Activated naive CD4-positive, alpha-beta T cell treated with anti-CD3 and anti-CD28 coated beads for 36 hours (primary cell): ENCODE data around the gene TXNRD1. TPM values are rescaled to one million over a fixed set of nuclear protein-coding genes. Genes with fewer than 3 reads are reported as not detected.

Source experiments
- CTCF ChIA-PET: fragments of 350-600 bp; sonication (Branson Sonifier 250); formaldehyde crosslinking; loops from one replicate; lab custom pipeline; 2021; ENCODE audit warnings: antibody characterized with exemption; lab: Charles Lee
- DNase-seq: peaks from one replicate; pipeline ENCODE4 v3.0.0-alpha.2; 2020
- H3K27ac Mint-ChIP-seq: one replicate; pipeline ENCODE4 v1.8.0; 2021; ENCODE audit warnings: mild to moderate bottlenecking, mixed read lengths
- H3K27me3 Mint-ChIP-seq: one replicate; pipeline ENCODE4 v1.8.0; 2021; ENCODE audit warnings: low read depth, mixed read lengths
- H3K36me3 Mint-ChIP-seq: one replicate; pipeline ENCODE4 v1.8.0; 2021; ENCODE audit warnings: low read depth, mixed read lengths
- H3K4me1 Mint-ChIP-seq: one replicate; pipeline ENCODE4 v1.8.0; 2021; ENCODE audit warnings: low read depth, mixed read lengths
- H3K4me3 Mint-ChIP-seq: one replicate; pipeline ENCODE4 v1.8.0; 2021; ENCODE audit warnings: mild to moderate bottlenecking, moderate library complexity, mixed read lengths
- H3K9me3 Mint-ChIP-seq: one replicate; pipeline ENCODE4 v1.8.0; 2021; ENCODE audit warnings: mixed read lengths
- intact Hi-C: fragments of 100-400 bp; cut with micrococcal nuclease; formaldehyde crosslinking; loops from one replicate; pipeline ENCODE4 v1.15.1; 2023
- total RNA-seq, 2 experiments: library from RNA; stranded (reverse); gene quantifications; one replicate each; pipeline ENCODE4 v1.2.3, GENCODE V29; 2021

Gene TXNRD1
- total RNA-seq, 2 experiments from 2014 or later: 86.0 to 86.9 TPM

- Mint-ChIP-seq H3K4me3 (no peak overlapping the region), H3K27me3 (no peaks in the 10 kb centered on the region), H3K4me1 (peaks cover 7% of the 10 kb centered on the region), H3K9me3 (no peaks in the 10 kb centered on the region), H3K27ac (no peak overlapping the region), H3K36me3 (no peaks in the 10 kb centered on the region)
- CTCF ChIA-PET: interaction anchor here (0.6 kb wide), 2 partner anchors 39 to 149 kb away, joined by 3 to 4 read pairs; no protein-coding TSS in a partner anchor
- intact Hi-C loops: no loop called here
- no peak for DNase-seq
Observed at GRCh38 chr12:104180374-104180773, 35.2 kb upstream of the TXNRD1 start.

GRCh38 chr12:104181313-104181712 is 34.3 kb upstream of the TXNRD1 start:
- no peaks in the 10 kb centered on the region for H3K36me3 Mint-ChIP-seq
- no peaks in the 10 kb centered on the region for H3K27me3 Mint-ChIP-seq
- H3K4me3 Mint-ChIP-seq: no peak overlapping the region
- CTCF ChIA-PET: no interaction called here
- no peak overlapping the region for H3K27ac Mint-ChIP-seq
- no peak for DNase-seq
- intact Hi-C loops: no loop called here
- no peaks in the 10 kb centered on the region for H3K9me3 Mint-ChIP-seq
- peaks cover 7% of the 10 kb centered on the region for H3K4me1 Mint-ChIP-seq

GRCh38 chr12:104182144-104182543 is 33.4 kb upstream of the TXNRD1 start:
- Mint-ChIP-seq H3K4me3 (no peak overlapping the region), H3K36me3 (no peaks in the 10 kb centered on the region), H3K9me3 (no peaks in the 10 kb centered on the region), H3K27ac (no peak overlapping the region), H3K4me1 (peaks cover 7% of the 10 kb centered on the region), H3K27me3 (no peaks in the 10 kb centered on the region)
- DNase-seq: no peak
- CTCF ChIA-PET: no interaction called here
- intact Hi-C loops: no loop called here

GRCh38 chr12:104182621-104183378 is 32.8 kb upstream of the TXNRD1 start:
- H3K27me3 Mint-ChIP-seq: no peaks in the 10 kb centered on the region
- DNase-seq: no peak
- intact Hi-C loops: no loop called here
- peaks cover under 1% of the 10 kb centered on the region for H3K4me1 Mint-ChIP-seq
- no peaks in the 10 kb centered on the region for H3K36me3 Mint-ChIP-seq
- H3K27ac Mint-ChIP-seq: no peak overlapping the region
- CTCF ChIA-PET: no interaction called here
- no peak overlapping the region for H3K4me3 Mint-ChIP-seq
- no peaks in the 10 kb centered on the region for H3K9me3 Mint-ChIP-seq

GRCh38 chr12:104183443-104183842 is 32.1 kb upstream of the TXNRD1 start:
- H3K27ac Mint-ChIP-seq: no peak overlapping the region
- H3K4me3 Mint-ChIP-seq: no peak overlapping the region
- CTCF ChIA-PET: no interaction called here
- intact Hi-C loops: no loop called here
- no peaks in the 10 kb centered on the region for H3K4me1 Mint-ChIP-seq
- no peak for DNase-seq
- H3K36me3 Mint-ChIP-seq: no peaks in the 10 kb centered on the region
- H3K9me3 Mint-ChIP-seq: no peaks in the 10 kb centered on the region
- H3K27me3 Mint-ChIP-seq: no peaks in the 10 kb centered on the region

DNA sequence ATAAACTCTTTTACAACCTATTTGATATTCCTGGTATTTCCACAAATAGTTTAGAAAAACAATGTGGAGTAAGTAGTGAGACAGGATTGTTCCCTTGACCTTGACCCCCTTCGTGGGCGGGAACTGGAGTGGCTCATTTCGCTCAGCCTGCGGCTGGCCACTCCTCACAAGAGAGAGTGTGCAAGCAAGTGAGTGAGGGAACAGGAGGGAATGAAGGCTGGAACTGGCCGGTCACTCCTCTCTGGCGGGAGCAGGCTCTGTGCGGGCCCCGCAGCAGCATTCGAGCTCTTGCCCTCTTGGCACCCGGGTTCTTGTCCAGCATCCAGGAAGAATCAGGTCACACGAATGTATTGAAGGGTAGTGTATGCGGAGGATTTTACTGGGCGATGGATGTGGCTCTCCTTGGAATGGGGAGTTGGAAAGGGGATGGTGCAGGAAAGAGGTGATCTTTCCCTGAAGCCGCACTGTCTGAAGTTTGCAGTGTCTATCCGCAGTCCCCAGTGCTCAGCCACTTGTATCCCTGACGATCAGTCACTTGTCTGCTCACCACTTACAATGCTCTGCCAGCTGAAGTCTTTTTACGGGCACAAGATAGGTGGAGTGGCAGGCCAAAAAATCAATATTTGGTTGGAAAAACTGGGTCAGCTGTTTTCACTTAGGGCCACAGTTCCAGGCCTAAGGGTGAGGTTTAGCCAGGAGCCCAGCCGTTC is 28.0 kb upstream of the TXNRD1 start:
- no peaks in the 10 kb centered on the region for H3K4me1 Mint-ChIP-seq
- H3K9me3 Mint-ChIP-seq: no peaks in the 10 kb centered on the region
- CTCF ChIA-PET: no interaction called here
- H3K27ac Mint-ChIP-seq: no peak overlapping the region
- intact Hi-C loops: no loop called here
- H3K4me3 Mint-ChIP-seq: no peak overlapping the region
- no peaks in the 10 kb centered on the region for H3K36me3 Mint-ChIP-seq
- no peak for DNase-seq
- H3K27me3 Mint-ChIP-seq: no peaks in the 10 kb centered on the region

DNA sequence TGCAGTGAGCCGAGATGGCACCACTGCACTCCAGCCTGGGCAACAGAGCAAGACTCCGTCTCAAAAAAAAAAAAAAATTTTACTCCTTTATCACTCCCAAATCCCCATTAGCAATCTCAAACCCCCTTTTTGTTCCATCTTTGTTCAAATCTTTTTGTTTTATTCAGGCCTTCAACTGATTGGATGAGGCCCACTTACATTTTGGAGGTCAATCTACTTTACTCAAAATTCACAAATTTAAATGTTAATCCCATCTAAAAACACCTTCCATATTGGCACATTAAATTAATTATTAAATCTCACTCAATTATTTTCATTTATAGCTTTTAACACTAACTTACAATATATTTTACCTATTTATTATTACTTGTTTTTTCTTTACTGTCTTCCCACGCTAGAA is 27.0 kb upstream of the TXNRD1 start:
- CTCF ChIA-PET: no interaction called here
- Mint-ChIP-seq H3K9me3 (no peaks in the 10 kb centered on the region), H3K27ac (no peak overlapping the region), H3K4me3 (no peak overlapping the region), H3K27me3 (no peaks in the 10 kb centered on the region), H3K4me1 (no peaks in the 10 kb centered on the region), H3K36me3 (no peaks in the 10 kb centered on the region)
- DNase-seq: no peak
- intact Hi-C loops: no loop called here

DNA sequence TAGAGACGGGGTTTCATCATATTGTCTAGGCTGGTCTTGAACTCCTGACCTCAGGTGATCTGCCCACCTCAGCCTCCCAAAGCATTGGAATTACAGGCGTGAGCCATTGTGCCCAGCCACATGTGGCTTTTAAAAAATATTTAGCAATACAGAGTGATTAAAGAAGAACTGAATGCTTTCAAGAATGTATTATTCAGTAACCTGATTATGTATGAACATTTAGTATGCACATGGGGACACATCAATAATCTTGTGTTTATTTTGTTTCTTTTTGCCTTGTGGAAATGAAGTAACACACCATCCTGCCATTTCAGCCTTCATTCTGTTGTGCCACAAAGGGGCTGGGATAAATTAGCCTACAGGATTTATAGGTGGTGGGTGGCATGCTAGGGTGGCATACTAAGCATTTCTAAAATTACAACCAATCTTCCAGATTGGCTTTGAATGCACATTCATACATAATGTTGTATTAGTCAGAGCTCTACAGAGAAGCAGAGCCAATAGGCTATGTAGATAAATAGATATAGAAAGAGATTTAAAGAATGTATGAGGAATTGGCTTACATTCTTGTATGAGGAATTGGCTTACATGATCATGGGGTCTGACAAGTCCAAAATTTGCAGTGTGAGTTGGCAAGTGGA is 25.5 kb upstream of the TXNRD1 start:
- no peak for DNase-seq
- H3K36me3 Mint-ChIP-seq: no peaks in the 10 kb centered on the region
- no peaks in the 10 kb centered on the region for H3K9me3 Mint-ChIP-seq
- CTCF ChIA-PET: interaction anchor here (1.2 kb wide), 1 partner anchor 169 kb away, joined by 4 read pairs; no protein-coding TSS in a partner anchor
- intact Hi-C loops: no loop called here
- no peak overlapping the region for H3K4me3 Mint-ChIP-seq
- H3K27ac Mint-ChIP-seq: no peak overlapping the region
- no peaks in the 10 kb centered on the region for H3K4me1 Mint-ChIP-seq
- H3K27me3 Mint-ChIP-seq: no peaks in the 10 kb centered on the region

DNA sequence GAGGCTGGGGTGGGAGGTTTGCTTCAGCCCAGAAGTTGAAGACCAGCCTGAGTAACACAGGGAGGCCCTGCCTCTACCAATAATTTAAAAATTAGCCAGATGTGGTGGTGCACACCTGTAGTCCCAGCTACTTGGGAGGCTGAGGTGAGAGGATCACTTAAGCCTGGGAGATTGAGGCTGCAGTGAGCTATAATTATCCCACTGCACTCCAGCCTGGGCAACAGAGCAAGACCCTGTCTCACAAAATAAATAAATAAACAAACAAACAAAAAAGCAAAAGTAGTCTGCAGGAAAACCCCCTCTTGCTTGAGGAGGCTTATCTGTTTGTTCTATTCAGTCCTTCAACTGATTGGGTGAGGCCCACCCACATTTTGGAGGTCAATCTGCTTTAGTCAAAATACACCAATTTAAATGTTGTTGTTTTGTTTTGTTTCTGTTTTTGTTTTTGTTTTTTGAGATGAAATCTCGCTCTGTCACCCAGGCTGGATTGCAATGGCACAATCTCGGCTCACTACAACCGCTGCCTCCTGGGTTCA is 24.9 kb upstream of the TXNRD1 start:
- H3K36me3 Mint-ChIP-seq: no peaks in the 10 kb centered on the region
- DNase-seq: no peak
- H3K27ac Mint-ChIP-seq: no peak overlapping the region
- no peaks in the 10 kb centered on the region for H3K27me3 Mint-ChIP-seq
- no peaks in the 10 kb centered on the region for H3K9me3 Mint-ChIP-seq
- intact Hi-C loops: no loop called here
- CTCF ChIA-PET: interaction anchor here (1.2 kb wide), 1 partner anchor 168 kb away, joined by 4 read pairs; no protein-coding TSS in a partner anchor
- H3K4me3 Mint-ChIP-seq: no peak overlapping the region
- H3K4me1 Mint-ChIP-seq: no peaks in the 10 kb centered on the region

DNA sequence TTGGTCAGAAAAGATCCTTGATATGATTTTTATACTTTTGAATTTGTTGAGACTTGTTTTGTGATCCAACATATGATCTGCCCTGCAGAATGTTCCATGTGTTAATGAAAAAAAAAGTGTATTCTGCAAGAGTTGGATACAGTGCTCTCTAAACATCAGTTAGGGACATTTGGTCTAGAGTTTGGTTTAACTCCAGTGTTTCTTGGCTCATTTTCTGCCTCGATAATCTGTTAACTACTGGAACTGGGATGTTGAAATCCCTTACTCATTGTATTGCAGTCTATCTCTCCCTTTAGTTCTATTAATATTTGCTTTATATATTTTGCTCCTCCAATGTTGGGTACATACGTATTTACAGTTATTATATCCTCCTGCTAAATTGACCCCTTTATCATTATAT is 18.3 kb upstream of the TXNRD1 start:
- intact Hi-C loops: no loop called here
- Mint-ChIP-seq H3K4me1 (peaks cover 2% of the 10 kb centered on the region), H3K36me3 (no peaks in the 10 kb centered on the region), H3K9me3 (peaks cover 4% of the 10 kb centered on the region), H3K27me3 (peaks cover 10% of the 10 kb centered on the region), H3K4me3 (no peak overlapping the region), H3K27ac (no peak overlapping the region)
- DNase-seq: no peak
- CTCF ChIA-PET: no interaction called here

DNA sequence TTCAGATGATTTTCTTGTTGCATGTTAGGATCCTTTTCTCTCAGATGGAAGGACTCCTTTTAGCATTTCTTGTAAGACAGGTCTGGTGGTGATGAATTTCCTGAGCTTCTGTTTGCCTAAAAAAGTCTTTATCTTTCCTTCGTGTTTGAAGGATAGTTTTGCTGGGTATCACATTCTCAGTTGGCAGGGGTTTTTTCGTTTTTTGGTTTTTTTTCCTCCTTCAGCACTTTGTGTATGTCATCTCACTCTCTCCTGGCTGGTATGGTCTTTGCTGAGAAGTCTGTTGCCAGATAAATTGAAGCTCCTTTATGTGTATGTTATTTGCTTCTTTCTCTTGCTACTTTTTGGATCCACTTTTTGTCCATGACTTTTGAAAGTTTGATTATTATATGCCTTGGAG is 15.6 kb upstream of the TXNRD1 start:
- no peaks in the 10 kb centered on the region for H3K36me3 Mint-ChIP-seq
- H3K27me3 Mint-ChIP-seq: peaks cover 10% of the 10 kb centered on the region
- CTCF ChIA-PET: interaction anchor here (0.9 to 2.7 kb wide), 8 partner anchors 104 to 1034 kb away, joined by 3 to 14 read pairs (median 4); partner anchors contain the start of gene EID3
- H3K4me3 Mint-ChIP-seq: no peak overlapping the region
- intact Hi-C loops: loop anchor here (2.0 to 10.0 kb wide), 3 partner anchors 677 to 1935 kb away; partner anchors contain the start of gene NUAK1
- H3K9me3 Mint-ChIP-seq: peaks cover 4% of the 10 kb centered on the region
- DNase-seq: no peak
- H3K27ac Mint-ChIP-seq: no peak overlapping the region
- H3K4me1 Mint-ChIP-seq: peaks cover 2% of the 10 kb centered on the region
